ENCODE results near the gene ST3GAL6. TPM values are rescaled to one million over a fixed set of nuclear protein-coding genes. Genes with fewer than 3 reads are reported as not detected.
"Not testable (repeated sequence)": the region's sequence is repeated elsewhere in the genome, so short reads cannot be mapped to it uniquely, and the experiment has no call there.

ST3GAL6 gene
- total RNA-seq, 1 donor from 2014 or later = 7.8 TPM

DNA sequence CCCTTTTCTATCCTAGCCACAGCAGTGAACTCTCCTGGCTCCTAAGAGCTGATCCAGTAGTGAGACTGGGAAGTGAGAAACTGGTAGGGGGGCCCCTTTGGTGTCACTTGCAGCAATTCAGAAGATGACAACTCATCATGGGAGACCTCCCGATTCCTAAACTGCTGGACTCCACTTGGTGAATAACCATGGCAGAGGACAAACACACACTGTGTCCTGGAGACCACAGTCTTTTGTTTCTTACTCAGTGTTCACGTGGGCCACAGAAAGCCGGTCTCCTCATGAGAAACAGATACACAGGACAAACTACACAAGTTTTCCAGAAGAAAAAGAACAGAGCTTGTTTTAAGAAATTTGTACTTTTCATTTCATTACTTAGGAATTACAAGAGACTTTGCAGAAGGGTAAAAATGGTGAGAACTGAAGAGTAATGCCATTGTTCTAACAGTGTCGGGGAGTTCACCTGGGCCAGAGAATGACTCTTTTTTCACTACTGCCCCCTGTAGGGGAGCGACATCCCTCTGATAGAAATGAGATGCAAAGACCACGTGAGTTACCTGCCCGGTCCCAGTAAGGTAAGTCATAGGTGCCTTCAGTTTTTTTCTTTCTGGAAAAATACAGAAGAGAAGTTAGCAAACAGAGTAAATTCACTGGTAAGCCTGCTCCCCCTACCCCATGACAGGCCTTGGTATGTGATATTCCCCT lies 38.1 kb downstream of the ST3GAL6 start:
- DNase-seq (ENCODE audit: low spot score) = no peak

DNA sequence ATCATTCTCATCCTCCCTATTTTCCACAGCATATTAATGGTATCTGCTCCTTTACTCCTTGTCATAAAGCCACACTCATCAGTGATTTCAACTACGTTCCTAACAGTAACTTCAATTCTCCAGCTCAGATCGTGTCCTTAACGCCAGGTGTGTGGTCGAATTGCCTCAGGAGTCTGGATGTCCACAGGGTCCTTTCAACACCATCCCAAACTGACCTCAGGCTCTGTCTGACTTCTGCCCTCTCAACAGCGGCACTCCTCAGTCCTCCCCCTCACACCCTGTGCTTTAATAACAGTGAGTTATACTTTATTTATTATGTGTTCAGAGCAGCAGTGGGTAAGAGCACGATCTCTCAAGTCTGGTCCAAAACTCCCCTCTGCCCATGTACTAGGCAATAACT lies 42.4 kb downstream of the ST3GAL6 start:
- no peak for DNase-seq (ENCODE audit: low spot score)

DNA sequence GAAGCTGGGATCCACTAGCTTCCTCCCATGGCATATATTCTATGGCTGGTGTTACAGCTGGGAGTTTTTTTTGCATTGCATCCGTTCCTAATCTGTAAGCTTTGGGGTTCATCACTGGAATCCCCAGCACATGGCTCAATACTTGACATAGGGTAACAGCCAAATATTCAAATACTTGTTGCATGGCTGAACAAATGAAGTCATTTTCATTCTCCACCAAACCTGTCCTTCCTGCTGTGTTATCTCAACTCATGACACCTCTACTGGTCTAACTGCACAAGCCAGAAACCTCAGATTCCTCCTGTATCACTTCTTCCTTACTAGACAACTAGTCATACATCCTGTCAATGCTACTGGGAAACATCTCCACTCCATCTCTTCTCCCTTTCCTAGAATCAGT lies 43.4 kb downstream of the ST3GAL6 start:
- no peak for DNase-seq (ENCODE audit: low spot score)

DNA sequence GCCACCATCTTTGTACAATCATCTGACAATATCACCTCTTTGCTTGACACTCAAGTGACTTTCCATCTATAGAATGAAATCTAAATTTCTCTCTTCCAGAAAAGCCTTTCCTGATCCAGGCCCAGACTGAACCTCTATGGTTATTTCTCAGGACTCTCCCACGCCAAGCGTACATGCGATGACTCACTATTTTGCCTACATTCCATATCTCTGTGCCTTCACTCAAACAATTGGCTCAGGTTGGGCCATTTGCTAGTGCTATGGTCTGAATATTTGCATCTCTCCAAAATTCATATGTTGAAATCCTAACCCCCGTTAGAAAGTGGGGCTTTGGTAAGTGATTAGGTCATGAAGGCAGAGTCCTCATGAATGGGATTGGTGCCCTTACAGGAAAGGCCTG lies 43.9 kb downstream of the ST3GAL6 start:
- no peak for DNase-seq (ENCODE audit: low spot score)

DNA sequence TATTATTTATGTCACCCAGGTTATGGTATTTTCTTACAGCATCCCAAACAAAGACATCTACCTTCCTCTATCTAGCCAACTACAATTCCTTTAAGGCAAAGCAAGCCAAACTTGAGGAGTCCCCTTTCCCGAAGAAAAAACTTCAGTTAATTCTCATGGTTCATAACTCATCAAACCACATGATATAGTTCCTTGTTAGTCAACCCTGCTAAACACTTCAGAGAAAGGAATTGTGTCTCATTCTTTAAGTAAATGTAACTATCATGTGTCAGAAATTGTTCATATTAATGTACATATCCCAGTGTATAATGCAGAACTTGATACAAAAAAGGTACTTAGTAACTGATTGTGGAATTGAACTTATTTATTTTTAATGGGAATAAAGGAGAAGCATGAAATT lies 44.4 kb downstream of the ST3GAL6 start:
- DNase-seq (ENCODE audit: low spot score) = no peak

DNA sequence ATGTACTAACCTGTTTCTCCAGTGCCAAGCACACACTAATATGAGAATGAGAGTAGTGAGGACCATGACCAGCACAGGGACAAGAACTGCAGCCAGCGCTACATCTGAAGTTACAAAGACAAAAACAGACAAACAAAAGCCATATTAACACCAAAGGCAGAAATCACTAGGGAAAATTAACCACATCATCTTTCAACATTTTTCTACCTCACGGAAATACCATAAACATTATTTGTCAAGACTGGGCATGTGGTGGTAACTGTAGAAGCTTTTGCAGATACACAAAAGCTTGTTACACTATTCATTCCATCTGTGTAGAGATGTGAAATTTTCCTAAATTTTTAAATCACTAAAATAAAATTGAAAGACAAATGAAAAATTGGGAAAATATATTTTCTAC lies 44.9 kb downstream of the ST3GAL6 start:
- no peak for DNase-seq (ENCODE audit: low spot score)

DNA sequence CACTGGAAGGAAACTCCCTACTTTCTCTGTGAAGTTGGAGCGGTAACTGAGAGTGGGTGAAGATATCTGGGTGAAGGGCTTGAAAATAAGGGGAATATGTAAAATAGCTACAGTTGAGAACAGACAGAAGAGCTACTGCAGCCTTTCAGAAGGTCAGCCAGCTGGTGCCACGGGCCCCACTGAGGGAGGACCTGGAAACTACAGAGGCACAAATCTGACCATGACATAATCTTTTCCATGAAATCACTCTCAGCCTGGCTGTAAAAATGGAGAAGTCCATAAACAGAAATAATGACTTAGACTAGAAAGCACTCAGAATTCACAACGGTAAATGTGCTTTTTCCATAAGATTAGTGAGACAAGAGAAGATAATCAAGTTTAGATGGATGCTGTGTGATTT lies 46.4 kb downstream of the ST3GAL6 start:
- DNase-seq (ENCODE audit: low spot score) = no peak

DNA sequence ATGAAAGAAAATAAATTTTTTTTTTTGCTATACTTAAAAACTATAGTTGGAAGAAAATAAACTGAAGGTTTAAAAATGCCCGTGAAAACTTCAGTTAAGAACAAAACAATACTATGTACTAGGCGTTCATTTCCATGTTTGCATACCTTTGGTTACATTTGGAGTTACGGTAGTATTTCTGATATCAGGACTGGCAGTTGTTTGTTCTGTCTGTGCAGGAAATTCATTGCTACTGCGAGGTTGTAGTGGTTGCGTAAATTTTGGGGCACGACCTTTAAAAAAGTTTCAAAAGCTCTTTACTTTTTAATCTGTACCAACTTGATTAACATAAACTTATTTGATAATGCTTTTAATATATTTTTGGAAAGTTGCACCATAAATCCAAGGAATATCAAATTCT lies 47.9 kb downstream of the ST3GAL6 start:
- DNase-seq (ENCODE audit: low spot score) = no peak

DNA sequence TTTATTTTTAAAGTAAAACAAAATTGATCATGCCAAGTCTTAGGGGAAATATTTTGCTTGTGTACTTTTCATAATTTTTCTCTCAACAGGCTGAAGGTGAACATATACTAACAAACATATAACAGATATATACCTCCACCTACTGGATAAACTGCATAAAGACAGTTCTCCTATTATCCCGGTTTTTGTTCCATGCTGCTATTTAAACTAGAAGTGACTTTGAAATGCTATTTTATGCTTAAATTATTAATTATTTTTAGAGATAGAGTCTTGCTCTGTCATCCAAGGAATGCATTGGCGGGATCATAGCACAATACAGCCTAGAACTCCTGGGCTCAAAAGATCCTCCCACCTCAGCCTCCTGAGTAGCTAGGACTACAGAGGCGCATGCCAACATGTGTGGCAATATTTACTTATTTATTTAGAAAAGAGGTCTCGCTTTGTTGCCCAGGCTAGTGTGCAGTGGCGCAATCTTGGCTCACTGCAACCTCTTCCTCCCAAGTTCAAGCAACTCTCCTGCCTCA lies 49.8 kb downstream of the ST3GAL6 start:
- DNase-seq (ENCODE audit: low spot score) = no peak

DNA sequence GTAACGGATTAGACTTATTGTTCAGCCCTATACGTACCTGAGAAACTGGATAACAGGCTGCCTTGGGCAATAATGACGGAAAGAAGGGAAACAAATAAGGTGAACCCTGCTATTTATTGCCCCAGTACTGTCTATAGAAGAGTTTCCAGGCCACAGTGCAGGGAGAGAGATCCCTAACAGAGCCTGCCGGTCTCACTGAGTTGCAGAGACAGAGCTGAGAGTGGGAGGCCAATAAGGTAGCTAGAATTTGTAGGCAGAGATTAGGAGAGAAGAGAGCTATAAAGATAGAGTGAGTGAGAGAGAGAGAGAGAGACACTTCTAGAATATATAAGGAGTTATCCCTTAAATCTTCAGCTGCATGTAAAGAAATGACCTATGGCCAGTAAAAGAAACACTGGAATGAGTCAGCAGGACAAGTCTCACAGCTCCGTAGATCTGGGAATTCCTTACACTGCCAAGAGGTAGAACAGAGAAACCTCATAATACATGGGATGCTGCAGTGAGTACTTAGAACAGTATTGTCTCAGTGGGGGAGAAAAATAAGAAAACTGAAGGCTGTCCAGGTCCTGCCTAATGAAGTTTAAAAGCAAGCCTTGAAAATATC lies 51.8 kb downstream of the ST3GAL6 start:
- no peak for DNase-seq (ENCODE audit: low spot score)

DNA sequence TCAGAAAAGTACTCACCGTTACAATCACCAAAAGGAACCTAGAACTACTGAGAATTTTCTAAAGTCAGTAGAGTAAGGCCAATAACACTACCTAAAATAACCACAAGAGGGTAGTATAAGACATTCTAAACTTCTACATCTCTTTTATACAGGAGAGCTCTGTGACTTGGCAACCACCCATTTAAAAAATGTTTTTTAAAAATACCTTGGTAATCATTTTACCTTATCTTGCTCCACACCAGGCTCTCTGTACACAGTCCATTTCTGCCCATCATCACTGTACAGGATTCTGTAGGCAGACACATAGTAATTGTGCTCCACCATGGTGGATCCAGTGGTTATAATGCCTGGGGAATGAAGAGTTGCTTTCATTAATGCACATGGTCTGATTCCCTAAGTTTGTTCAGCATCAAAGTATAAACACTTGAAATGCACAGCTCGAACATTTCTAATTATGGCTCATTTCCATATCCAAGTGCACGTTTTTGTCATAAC lies 54.5 kb downstream of the ST3GAL6 start:
- DNase-seq (ENCODE audit: low spot score) = no peak

DNA sequence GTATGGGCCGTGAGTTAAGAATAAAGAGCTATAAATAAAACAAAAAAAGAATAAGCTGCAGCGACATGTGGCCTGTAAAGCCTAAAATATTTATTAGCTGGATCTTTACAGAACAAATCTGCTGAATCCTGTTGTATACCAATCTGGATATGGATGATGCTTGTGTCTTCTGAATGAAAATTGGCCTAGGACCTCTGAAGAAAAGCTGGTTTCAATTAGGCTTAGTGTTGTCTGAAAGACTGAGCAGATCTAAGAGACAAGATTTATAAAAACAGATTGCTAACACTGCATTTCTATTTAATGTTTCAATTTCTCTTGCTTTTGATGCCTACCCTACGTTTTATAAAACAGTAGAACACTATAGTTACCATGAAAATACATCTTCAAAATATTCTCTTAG lies 57.9 kb downstream of the ST3GAL6 start:
- DNase-seq (ENCODE audit: low spot score) = no peak

DNA sequence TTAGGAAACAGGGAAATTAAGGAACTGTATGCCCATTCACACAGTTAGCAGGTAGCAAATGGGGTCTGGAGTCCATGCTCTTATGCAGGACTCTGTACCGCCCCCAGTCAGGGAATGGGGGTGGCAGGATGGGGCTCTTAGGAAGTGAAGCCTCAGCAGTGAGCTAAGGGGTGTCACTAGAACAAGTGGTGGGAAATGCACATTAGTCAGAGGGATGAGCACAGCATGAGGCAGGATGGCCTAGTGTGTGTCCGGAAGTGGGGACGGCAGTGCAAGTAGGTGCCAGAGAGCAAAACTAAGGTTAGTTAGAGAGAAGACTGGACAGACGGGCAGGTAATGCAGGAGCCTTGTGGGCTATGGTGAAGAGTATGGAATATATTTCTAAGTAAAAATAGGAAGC lies 60.7 kb downstream of the ST3GAL6 start:
- no peak for DNase-seq (ENCODE audit: low spot score)

DNA sequence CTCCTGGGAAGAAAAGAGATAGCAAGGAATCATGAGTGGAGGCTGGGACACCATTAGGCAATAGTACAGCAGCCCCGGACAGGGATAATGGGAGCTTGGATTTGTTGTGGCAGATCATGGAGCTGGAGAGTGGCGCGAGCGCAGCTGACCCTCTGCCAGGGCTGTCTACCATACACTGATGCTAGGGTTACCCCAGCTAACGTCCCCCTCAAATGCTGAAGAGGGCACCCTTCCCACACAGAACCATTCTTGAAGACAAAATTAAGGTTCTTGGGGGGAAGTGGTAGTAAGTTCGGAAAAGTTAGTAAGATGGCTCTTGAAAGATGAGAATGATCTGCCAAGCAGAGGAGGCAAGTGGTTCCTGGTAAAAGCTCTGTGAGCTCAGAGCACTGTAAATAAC lies 61.1 kb downstream of the ST3GAL6 start:
- no peak for DNase-seq (ENCODE audit: low spot score)

DNA sequence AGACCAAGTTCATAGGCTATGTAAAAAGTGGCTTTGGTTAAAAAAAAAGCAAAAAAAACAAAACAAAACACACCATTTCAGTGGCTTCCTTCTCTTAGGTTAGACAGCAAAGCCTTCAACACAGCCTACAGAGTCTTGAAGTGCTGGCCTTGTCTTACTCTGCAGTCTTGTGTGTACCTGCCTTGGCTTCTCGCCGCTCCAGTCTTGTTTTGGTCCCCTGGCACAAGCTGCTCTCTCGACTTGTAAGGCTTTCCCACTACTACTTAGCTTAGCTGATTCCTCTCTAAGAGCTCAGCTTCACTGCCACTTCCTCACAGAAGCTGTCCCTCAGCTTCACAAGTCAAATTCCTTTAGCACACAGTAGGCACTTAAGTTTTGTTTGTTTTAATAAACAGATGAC lies 63.0 kb downstream of the ST3GAL6 start:
- no peak for DNase-seq (ENCODE audit: low spot score)

DNA sequence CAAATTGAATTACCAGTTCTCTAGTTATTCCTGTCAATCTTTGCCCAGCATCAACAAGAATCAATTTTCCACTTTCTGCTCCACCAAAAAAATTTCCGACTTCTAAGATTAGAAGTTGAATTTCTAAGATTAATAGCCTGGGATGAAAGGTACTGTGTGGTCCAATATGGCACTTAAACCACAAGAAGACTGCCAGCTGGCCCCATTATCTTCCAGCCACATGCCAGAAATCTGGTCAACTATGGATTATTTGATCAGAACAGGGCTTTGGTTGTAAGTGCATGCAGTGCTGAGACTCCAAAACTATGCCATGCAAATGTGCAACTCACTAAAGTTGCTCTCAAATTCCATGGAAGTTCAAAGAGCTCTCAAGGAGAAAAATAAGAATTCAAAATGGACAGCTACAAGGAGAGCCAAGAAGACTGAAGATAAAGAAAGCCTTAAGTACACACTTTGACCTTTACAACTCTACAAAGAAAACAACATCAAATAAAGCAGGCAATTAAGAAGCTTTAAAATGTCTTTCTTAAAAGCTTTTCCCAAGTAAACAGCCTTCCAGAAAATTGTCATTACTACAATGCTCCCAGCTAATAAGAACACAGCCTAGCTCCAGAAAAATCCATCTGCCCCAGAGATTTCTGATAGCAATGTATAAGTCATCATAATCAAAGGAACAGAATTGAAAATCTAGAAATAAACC lies 64.2 kb downstream of the ST3GAL6 start:
- DNase-seq (ENCODE audit: low spot score) = no peak

DNA sequence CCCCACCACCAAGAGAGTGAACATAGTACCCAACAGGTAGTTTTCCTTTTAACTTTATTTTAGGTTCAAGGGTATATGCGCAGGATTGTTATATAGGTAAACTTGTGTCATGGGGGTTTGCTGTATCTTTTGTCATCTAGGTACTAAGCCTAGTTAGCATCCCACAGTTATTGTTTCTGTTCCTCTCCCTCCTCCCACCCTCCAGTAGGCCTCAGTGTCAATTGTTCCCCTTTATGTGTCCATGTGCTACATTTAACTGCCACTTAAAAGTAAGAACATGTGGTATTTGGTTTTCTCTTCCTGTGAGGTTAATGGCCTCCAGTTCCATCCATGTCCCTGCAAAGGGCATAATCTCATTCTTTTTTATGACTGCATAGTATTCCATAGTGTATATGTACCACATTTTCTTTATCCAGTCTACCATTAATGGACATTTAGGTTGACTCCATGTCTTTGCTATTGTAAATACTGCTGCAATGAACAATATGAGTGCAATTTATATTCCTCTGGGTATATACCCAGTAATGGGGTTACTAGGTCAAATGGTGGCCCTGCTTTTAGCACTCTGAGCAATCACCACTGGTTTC lies 66.2 kb downstream of the ST3GAL6 start:
- no peak for DNase-seq (ENCODE audit: low spot score)

DNA sequence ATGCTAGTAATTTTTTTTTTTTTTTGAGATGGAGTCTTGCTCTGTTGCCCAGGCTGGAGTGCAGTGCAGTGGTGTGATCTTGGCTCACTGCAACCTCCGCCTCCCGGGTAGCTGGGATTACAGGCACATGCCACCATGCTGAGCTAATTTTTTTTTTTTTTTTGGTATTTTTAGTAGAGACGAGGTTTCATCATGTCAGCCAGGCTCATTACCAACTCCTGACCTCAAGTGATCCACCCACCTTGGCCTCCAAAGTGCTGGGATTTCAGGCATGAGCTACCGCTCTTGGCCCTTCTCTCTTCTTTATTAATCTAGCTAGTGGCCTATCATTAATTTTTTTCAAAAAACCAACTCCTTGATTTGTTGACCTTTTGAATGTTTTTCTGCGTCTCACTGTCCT lies 67.9 kb downstream of the ST3GAL6 start:
- DNase-seq (ENCODE audit: low spot score) = not testable (repeated sequence)

DNA sequence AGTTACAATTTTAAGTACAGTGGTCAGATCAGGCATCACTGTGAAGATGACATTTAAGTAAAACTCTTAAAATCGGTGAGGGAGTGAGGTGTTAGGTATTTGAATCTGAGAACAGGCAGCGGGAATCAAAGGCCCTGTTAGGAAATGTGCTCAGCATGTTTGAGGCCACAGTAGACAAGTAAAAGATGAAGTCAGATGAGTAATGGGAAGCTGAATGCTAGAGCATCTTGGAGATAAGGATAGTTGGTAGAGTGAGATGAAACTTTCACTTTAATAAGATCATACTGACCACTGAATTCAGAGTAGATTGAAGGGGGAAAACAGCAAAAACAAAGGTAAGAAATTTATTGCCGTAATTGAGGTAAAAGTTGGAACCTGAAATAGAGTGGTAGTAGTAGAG lies 76.7 kb downstream of the ST3GAL6 start:
- no peak for DNase-seq (ENCODE audit: low spot score)

DNA sequence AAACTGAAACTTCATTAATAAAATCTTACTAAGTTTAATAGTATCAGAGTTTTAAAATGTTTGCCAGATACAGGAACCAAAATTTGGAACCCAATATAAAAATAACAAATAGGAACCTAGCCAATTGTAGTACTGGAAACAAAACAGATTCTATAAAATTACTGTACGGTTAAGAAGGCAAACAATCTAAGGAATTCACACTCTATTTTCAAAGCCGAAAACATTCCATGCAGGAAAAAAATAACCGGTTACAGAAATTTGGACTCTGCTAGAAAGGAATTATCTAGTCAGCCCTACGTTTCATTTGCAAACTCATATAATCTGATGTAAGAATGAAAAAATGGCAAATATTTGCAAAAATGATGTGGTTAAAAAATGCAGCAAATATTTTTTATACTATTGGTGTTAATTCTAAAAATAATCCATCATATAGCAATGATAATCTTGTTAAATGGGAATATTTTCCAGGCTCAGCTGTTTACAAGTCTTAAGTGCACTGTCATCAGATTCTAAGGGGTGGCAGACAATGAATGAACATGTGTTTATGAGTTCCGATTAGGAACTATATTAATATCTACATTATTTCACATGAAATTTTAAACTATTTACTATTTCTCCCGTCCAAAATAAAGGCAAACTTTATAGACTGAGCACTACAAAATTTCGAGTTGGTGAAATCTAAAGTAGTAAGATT lies 80.3 kb downstream of the ST3GAL6 start:
- DNase-seq (ENCODE audit: low spot score) = no peak
